UCSD-AML1 (cell line): ENCODE measurements around the gene ATP1A1.
A peak's percentile ranks its signal among the peaks of the same experiment; 100 is the strongest.

ENCODE experiments used
- DNase-seq: peaks from one replicate; lab custom pipeline; 2025; ENCODE audit not compliant: unreplicated experiment; lab: John Stamatoyannopoulos, UW

Gene ATP1A1

DNA sequence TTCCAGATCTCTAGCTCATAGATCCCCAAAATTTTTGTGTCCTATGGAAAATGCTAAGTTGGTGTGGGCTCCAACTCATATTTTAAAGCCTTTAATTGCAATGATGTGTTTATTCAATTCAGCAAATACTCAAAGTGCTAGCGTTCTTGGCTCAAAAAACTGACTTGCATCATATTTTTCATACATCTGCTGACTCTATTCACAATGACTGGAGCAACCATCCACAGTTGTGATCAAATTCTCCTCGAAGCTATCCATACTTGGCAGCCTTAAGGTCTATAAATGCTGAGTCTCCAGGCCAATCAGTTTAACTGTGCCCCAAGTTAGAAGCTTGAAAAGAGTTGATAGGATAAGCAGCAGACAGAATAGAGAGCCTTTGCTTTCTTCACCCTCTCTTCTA is 2.9 kb upstream of the ATP1A1 start:
- no peak for DNase-seq

DNA sequence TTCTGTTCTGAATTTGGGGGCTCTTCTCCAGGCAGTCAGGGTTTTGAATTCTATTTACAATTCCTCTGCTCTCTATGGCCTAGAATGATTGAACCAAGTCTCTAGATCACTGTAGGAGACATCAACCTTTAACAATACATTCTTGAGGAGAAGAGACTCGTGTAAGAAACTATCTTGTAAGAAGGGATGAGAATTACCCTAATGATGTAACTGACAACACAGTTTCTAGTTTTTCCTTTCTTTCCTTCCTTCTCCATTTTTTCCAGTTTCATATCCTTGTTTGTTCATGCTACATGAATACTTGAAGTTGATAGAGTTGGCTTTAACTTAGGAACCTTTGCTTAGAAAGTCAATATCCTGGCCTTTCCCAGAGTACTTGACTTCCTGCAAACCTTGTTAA is 1.3 kb upstream of the ATP1A1 start:
- DNase-seq: no peak

DNA sequence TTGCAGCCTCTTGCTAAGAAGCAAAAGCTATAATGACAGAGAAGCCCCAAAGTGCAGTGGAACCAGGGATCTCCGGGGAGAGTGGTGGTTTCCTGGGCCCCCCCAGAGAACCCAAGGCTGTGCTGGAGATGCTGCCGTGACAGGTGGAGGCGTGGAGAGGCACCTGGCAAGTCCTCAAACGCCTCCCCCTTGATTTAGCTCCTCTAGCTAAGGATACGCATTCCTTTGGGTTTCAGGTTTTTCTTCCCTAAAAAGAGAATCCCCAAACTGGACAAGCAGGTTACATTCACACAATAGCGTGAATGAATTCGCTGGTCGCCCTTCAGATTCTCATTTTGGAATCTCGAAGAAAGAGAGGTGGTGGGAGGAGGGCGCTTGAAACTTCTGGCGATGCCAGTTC is 853 bp upstream of the ATP1A1 start:
- no peak for DNase-seq

DNA sequence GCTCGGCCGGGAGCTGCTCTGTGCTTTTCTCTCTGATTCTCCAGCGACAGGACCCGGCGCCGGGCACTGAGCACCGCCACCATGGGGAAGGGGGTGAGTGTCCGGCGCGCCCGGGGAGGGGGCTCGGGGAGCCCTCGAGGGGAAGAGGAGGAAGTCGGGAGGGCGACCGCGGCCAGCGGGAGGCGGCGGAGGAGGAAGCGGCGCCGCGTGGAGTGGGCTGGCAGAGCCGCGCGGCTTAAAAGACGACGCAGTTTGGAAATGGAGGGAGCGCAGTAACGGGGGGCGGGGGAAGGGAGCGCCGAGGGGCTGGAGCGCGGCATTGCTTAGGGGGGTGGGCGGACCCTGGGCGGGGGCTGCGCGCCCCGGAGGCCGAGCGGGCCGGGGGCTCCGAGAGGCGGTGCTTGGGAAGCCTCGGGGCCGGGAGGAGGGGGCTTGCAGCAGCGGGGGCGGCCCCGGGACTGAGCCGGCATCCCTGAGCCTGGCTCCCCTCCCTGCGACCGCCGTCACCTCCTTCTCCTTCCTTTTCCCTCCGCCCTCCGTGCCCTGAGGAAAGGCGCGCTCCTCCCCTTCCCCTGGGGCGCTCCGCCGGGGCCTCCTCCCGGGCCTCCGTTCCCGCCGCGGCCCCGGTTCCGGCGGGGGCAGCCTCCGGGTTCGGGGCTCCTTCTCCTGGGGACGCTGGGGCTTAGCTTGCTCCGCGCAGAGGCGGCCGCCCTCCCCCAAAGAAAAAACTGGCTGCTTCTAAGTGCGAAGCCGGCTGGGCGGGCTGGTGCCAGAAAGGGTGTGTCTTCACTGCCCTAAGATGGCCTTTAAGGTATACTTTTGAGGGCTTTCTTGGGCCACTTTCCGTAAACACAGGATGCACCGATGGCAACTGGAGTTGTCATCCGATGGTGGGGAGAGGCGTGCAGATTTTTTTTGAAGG is 648 bp downstream of the ATP1A1 start:
- DNase-seq: peak; percentile 77

DNA sequence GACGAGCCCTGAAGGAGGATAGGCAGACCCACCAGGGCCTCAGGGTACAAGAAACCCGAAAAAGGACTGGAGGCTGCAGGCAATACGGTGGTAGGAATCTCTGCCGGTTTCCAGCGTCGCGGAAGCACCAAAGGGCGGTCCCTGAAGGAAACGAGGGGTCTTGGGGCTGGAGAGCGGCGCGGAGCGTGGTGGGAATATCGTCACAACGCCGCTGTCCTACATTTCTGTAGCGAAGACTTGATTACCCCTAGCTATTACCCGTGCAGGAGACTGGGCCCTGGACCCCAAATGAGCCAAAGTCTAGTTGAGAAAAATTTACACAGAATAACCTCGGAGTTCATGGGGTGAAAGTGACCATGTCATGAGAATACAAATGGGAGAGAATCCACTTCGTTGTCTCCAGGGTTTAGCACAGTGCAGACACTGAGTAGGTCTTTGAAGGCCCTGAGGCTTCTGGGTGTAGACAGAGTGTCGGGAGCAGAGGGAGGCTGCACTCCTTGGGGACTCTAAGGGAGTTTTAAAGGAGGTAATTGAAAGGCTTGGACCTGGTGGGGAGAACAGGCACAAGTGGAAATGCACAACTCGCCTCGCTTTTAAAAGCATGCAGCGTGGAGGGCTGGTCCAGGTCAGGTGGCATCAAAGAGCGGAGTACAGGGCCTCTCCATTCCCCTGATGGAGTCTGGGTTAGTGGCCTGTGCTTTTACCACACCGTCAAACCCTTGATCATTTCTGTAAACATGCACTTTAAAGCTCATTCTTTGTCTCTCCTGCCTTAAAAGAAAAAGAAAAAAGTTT is 1.5 kb downstream of the ATP1A1 start:
- no peak for DNase-seq

DNA sequence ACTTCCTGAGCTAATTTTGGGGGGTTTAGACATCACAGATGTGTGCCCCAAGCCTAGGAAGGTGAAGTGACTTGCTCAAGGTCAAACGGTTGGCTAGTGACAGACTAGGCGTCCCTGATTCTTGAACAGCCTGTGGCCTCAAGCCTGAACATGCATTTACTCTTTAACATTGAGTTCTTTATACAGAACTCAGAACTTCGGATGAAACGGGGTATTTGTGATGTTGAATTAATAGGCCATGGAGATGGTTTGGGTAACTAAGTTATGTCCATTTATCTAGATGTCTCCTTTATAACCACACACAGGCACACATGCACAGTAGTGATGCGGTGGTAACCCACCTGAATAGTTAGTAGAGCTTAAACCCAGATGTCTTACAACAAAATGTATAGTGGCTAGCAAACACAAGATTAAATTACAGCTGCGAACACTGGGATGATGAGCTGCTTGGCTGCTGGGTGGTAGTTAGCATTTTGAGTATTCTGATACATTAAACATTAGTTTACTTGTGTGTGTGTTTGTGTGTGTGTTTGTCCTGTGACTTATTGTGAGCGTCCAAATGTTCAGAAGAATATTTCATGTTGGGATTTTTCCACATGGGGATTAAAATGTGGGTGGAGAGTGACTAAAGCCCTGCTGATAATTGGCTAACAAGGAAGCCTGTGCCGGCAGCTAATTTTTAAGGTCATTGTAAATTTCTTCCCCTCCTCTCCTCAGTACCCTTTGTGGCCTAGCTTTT is 2.3 kb downstream of the ATP1A1 start:
- no peak for DNase-seq

DNA sequence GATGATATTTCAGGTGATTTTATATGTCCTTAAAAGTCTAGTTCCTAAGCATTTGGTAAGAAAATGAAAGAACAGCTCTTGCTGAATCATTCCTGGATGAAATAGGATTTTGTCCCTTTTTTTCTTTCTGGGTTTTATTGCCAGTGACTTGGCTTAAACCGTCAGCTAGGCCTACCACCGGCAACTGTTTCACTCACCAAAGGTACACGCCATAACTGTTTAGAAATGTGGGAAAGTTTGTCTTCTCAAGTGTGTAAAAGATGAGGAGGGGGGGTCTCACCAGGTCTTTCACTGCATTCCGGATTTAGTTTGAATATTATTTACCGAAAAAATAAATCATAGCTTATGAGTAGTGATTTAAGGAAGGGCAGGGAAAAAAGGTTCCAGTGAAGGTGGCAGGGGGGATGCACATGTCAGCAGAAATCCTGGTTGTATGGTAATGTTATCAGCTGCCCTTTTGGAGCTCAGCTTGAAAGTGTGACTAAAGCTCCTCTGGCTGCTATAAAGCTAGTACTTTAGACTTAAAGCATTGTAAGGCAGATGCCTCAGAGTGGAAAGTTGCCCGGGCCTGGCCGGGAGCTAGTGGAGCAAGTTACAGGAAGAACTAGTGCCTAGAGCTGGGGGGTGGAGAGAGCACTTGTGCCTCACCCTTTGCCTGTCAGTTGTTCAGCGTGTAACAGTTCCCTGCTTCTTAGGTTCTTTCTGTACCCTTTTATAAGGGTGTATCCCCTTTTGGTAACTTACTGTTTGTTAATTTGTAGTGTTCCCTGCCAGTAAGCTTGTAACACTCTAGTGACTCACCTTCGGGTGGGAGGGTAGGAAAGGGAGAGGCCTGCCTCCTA is 3.1 kb downstream of the ATP1A1 start:
- DNase-seq: no peak

DNA sequence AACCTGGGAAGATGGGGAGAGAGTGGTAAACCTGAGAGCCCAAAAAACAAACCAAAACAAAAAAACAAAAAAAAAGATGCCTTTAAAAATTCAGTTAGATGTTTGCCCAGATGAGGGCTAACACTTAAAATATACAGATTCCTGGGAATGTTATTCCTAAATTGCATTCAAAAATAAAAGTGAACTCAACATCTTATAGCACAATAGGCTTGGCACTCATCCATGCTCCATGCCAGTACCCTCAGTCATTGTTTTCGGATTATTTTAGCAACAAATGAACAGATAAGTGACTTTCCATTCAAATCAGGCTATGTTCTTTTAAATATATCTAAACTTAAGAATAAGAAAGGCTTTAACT is 3.7 kb downstream of the ATP1A1 start:
- DNase-seq: no peak

DNA sequence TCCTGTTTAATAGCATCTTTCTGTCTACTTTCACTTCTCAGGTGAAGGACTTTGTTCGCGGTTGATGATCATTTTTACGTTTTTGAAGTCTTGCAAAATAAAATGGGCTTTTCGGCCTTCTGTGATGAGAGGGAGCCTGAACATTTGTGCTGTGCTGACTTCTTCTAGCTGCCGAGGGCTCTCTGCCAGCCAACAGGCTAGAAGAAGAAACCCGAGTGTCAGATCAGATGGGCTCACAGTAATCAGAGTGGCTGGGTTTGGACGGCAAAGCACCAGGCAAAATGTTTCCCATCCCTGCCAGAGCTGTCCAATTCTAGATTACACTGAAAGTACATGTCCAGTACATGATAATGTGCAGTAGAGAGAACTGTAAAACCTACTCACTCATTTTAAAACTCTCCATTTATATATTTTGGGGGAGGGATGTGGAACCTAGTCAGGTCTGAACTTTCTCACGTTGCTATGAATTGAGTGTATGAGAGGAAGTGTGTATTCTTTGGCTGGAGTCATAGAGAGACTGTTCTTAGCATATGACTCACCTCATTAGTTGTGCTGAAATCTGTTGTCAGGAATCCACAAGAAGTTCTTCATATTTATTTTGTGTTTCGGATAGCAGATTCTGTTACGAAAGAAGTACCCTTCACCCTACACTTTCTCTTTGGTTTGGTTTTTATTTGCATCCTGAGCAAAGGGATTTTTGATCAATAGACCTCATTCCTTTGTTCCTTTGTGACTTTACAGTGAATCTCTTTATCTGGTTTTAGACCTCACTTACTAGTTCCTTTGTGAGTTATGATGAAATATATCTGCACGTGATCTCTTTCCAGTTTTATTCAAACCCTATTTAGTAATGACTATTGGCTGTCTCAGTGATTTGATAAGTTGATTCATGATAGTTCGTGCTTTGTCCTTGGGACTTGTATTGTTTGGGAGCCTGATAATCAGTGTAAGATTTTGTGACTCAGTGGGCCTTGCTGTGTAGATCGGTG is 4.8 kb downstream of the ATP1A1 start:
- no peak for DNase-seq

DNA sequence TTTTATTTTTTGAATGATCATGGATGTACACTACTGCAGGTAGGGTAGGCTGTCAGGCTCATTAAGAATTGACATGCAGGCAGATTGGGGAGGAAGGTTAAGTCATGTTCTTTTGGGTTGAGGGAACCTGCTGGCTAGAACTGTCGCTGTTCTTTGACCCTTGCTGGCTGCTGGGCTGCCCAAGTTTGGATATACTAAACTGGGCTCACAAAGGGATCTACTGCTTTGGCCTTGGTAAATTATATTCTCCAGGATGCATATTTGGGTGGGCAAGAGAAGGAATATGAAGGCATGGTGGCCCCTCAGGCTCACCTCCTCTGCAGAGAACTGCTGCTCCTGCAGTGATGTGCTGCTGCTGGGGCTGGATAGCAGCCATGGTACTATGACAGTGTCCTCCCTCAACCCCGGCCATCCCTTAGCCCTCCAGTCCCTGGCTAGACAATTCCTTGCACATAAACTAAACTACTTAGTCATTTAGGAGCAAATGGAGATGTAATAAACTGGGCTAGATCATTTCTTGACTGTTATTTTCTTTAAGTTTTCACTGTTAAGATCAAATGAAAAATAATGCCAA is 6.1 kb downstream of the ATP1A1 start:
- DNase-seq: no peak

DNA sequence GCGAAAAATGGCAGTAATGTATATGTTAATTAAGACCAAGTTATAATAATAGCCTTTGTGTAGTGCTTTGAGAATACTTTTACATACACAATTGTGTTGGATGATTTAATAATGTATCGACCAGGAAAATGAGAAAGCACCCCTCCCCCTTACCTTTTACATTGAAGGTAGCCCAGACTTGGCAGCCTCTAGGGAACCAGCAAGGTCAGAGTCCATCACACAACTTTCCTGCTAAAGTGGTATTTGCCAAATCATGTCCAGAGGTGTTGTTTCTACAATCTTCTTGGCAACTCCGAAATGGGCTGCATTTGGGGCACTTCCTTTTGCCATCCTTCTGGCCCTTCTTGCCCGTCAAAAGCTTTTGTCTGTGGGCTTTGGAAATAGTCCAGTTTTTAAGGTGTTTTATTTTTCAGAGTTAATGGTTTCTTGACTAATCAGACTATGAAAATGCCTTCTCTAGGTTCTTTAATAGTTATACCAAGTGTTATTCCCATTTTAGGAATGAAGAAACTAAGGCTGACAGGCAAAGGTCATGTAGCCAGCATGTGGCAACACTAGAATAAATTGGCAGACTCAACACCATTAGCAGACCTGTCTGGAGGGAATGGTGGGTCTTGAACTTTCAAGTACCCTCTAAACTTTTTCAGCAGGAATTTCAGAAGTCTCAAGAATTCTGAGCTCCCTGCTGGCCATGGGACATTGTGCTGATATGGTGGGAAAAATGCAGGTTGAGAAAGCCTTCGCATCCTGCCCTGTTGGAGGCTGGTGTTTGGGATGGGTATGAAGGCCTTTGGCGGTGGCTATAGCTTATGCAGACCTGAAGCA is 6.8 kb downstream of the ATP1A1 start:
- no peak for DNase-seq

DNA sequence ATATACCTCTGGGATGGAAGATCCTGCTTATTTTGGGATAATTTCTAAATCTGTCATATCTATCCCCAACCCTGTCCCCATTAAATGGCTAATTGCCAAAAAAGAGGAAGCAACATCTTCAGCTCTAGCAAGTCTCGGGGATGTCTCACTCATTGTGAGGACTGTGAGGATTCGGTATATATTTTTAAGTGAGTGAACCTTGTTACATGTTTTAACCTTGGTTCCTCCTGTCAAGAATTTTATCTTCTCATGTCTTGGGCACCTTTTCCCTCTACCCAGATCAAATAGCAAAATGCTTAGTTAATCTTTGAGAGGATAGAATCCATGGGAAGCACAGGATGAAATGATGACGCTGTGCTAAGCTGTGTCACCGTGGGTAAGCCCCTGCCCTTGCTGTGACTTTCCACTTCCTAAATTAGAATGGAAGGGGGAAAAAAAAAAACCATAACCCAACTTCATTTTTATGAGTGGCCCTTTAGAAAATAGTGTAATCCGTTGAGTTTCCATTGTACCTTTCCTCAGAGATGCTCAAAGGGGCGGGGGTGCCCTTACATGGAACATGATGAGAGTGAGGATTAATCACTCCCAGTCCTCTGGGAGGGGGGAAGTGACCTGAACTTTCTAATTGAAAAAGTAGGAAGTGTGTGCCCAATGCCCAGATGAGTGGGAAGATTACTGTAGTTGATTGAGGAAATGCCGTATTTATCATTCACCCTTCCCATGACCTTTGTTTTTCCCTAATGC is 7.6 kb downstream of the ATP1A1 start:
- DNase-seq: no peak

DNA sequence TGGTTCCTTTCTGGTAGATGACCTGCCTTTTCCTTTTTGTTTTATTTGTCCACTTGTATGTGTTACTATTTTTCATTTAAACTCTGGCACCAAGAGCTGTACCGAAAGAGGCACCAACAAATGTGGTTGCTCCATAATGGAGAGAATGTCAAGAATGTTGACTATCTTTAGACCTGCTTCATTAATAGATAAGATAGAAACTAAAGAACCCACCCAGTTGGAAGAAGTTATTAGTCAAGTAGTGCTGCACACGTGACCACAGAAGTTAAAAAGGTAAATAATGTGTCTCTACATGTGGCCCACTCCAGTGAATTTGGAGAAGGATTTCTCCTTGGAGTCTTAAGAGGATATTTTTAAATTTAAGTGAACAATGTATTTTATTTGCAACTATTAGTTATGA is 9.3 kb downstream of the ATP1A1 start:
- DNase-seq: no peak

DNA sequence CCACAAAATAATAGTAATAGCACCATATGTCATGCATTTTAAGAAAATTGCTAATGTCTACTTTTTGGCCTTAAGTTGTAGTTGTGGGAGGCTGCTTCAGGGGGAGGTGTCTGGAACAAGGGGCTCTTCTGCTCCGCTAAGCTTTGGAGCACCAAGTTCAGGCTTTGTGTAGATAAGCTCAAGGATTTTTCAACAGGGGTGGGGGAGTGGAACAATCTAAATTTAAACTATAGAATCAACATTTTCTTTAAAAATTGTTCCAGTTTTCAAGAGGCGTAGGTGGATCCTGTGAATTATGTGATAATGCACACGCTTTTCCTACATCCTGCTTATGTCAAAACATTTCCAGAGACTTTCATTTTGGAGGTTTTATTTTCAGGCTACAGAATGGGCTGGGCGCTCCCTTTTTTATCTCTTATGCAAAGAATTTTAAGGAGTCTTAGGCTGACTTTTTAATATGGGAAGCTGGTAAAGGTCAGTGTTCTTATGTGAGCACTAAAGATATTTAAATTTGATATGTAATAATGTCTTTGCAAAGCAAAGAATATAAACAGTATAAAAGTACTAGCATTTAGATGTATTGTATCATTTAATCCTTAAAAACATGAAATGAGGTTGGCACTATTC is 9.9 kb downstream of the ATP1A1 start:
- DNase-seq: no peak

DNA sequence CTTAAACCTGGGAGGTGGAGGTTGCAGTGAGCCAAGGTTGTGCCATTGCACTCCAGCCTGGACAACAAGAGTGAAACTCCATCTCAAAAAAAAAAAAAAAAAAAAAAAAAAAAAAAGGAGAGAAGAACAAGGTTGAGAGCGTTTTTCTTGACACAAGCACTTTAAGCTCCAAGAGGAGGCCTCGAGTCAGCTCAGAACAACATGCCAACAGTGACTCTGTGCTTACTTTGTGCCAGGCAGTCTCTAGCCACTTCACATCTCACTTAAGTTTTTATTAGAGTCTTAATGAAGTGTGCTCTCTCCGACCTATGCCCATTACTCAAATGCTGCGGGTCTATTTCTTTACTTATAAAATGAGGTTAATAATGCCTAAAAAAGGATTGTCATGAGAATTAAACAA is 13.0 kb downstream of the ATP1A1 start:
- no peak for DNase-seq

DNA sequence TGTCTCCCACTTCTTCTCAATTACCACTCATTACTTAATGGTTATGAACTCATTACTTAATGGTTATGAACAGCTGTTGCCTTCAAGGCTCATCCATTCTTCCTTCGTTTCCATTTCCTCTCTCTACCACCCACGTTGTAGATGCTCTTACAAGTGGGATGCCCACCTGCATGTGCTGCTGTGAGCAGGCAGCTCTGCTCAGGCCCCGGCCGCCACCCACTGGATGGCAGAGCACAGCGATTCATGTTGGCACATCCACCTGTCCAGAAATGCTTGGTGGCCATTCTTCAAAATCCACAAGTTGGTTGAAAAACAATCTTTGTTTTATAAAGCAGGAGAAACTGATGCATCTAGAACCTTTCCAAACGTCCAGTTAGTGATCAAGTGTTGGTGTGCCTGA is 14.5 kb downstream of the ATP1A1 start:
- no peak for DNase-seq

DNA sequence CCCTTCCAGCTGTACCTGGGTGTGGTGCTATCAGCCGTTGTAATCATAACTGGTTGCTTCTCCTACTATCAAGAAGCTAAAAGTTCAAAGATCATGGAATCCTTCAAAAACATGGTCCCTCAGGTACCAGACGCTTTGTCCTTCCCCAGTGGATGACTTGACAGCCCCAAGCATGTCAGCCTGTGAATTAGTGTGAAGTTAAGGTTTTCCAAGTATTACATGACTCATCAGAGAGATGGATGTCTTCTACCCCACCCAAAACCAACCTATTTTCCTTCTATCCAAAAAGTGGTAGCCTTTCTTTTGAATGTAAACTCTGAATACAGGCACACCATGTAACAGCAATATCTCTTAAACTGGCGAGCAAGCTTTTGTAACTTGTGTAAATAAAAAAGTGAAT is 15.1 kb downstream of the ATP1A1 start:
- DNase-seq: no peak
